Measurements from ENCODE around the gene ACR.
"Not testable (repeated sequence)": the region's sequence is repeated elsewhere in the genome, so short reads cannot be mapped to it uniquely, and the experiment has no call there.

Gene ACR

GRCh38 chr22:50733521-50734342 lies 4.3 kb upstream of the ACR start:
- DNase-seq, result no peak

- no peak for DNase-seq
Observed at GRCh38 chr22:50734343-50734771, 3.6 kb upstream of the ACR start.

GRCh38 chr22:50734986-50735738 lies 2.8 kb upstream of the ACR start:
- no peak for DNase-seq

GRCh38 chr22:50735739-50736030 lies 2.3 kb upstream of the ACR start:
- DNase-seq, result no peak

- DNase-seq, result no peak
Observed at GRCh38 chr22:50738649-50739227, 734 bp downstream of the ACR start.

- no peak for DNase-seq
Observed at GRCh38 chr22:50739279-50739691, 1.3 kb downstream of the ACR start.

- DNase-seq, result no peak
Observed at GRCh38 chr22:50739894-50740293, 1.9 kb downstream of the ACR start.

GRCh38 chr22:50740714-50741113 lies 2.7 kb downstream of the ACR start:
- not testable (repeated sequence) for DNase-seq

GRCh38 chr22:50744424-50744823 lies 6.4 kb downstream of the ACR start:
- not testable (repeated sequence) for DNase-seq

GRCh38 chr22:50747521-50747920 lies 9.5 kb downstream of the ACR start:
- DNase-seq, result not testable (repeated sequence)

GRCh38 chr22:50748630-50749029 lies 10.6 kb downstream of the ACR start:
- DNase-seq, result not testable (repeated sequence)

GRCh38 chr22:50749302-50750074 lies 11.5 kb downstream of the ACR start:
- not testable (repeated sequence) for DNase-seq

GRCh38 chr22:50755251-50755650 lies 17.2 kb downstream of the ACR start:
- not testable (repeated sequence) for DNase-seq

- DNase-seq, result not testable (repeated sequence)
Observed at GRCh38 chr22:50756406-50756805, 18.4 kb downstream of the ACR start.

GRCh38 chr22:50756949-50757491 lies 19.0 kb downstream of the ACR start:
- DNase-seq, result peak; percentile 6

GRCh38 chr22:50759597-50760341 lies 21.8 kb downstream of the ACR start:
- DNase-seq, result not testable (repeated sequence)

GRCh38 chr22:50761829-50762228 lies 23.8 kb downstream of the ACR start:
- not testable (repeated sequence) for DNase-seq

GRCh38 chr22:50764288-50764687 lies 26.3 kb downstream of the ACR start:
- DNase-seq, result not testable (repeated sequence)

- DNase-seq, result not testable (repeated sequence)
Observed at GRCh38 chr22:50775132-50775531, 37.1 kb downstream of the ACR start.

- not testable (repeated sequence) for DNase-seq
Observed at GRCh38 chr22:50777631-50778030, 39.6 kb downstream of the ACR start.

GRCh38 chr22:50780244-50780643 lies 42.2 kb downstream of the ACR start:
- DNase-seq, result not testable (repeated sequence)

GRCh38 chr22:50782253-50782652 lies 44.2 kb downstream of the ACR start:
- DNase-seq, result not testable (repeated sequence)
